A549 (cell line): ENCODE measurements around the gene CSPG4.
"Not testable (repeated sequence)": the region's sequence is repeated elsewhere in the genome, so short reads cannot be mapped to it uniquely, and the experiment has no call there.

Experiments used
- CTCF ChIP-seq: fragments of >200 bp; sonication (Bioruptor Twin); formaldehyde crosslinking; IDR thresholded peaks from 3 replicates; pipeline ENCODE4 v1.5.1; 2016
- EP300 ChIP-seq, 2 experiments: fragments of >200 bp; sonication (Bioruptor Twin); formaldehyde crosslinking; IDR thresholded peaks; 2 replicates in 1 of 2; 3 replicates in 1 of 2; pipeline ENCODE4 v1.6.1; 2016 to 2017
- ESRRA ChIP-seq: fragments of 150-350 bp; IDR thresholded peaks from 2 replicates; pipeline ENCODE4 v1.6.1; 2014; ENCODE audit warnings: mild to moderate bottlenecking, low read length, borderline replicate concordance
- JUN ChIP-seq, 2 experiments: fragments of >200 bp; sonication (Bioruptor Twin); formaldehyde crosslinking; IDR thresholded peaks; 2 replicates in 1 of 2; 3 replicates in 1 of 2; pipeline ENCODE4 v1.6.1; 2016 to 2017
- KDM1A ChIP-seq: fragments of 200-600 bp; sonication (generic); IDR thresholded peaks from 2 replicates; pipeline ENCODE4 v1.6.1; 2016; ENCODE audit warnings: low read depth, mild to moderate bottlenecking
- POLR2A ChIP-seq: IDR thresholded peaks from 2 replicates; pipeline ENCODE4 v1.6.1; 2012; ENCODE audit warnings: mild to moderate bottlenecking, low read length
- RFX5 ChIP-seq: fragments of 450-650 bp; IDR thresholded peaks from 2 replicates; pipeline ENCODE4 v1.7.1; 2014; ENCODE audit warnings: antibody characterized with exemption, mild to moderate bottlenecking, moderate library complexity
- USF2 ChIP-seq: fragments of 450-650 bp; IDR thresholded peaks from 2 replicates; pipeline ENCODE4 v1.6.1; 2014; ENCODE audit warnings: antibody characterized with exemption

- not testable (repeated sequence) for TF ChIP-seq KDM1A; JUN (IDR thresholded peaks at IDR 0.05); USF2; CTCF; POLR2A; RFX5; ESRRA; EP300 (IDR thresholded peaks at IDR 0.05)
Observed at GRCh38 chr15:75747121-75747520, 34.5 kb upstream of the CSPG4 start.
